Stimulated activated CD4-positive, alpha-beta T cell treated with anti-CD3 and anti-CD28 coated beads, Interleukin-12 subunit alpha, Interleukin-12 subunit beta, amount 100 ng/mL, for 4 hours (primary cell): ENCODE data around the gene CMTM4.

Source experiments
- DNase-seq: peaks from one replicate; pipeline ENCODE4 v3.0.0-alpha.2; 2020

CMTM4 gene

GRCh38 chr16:66696669-66697630 lies at the start of gene CMTM4:
Gene CMTM4, minus strand, starts transcription at chr16:66696743. Its CDS starts 218 bp downstream, at chr16:66696525.
- DNase-seq = peak; percentile 76

GRCh38 chr16:66746048-66746447 lies 49.5 kb upstream of the CMTM4 start:
- no peak for DNase-seq

- no peak for DNase-seq
Observed at GRCh38 chr16:66741950-66742808, 45.6 kb upstream of the CMTM4 start.

GRCh38 chr16:66741169-66741900 lies 44.8 kb upstream of the CMTM4 start:
- no peak for DNase-seq

GRCh38 chr16:66740533-66740932 lies 44.0 kb upstream of the CMTM4 start:
- DNase-seq = no peak

GRCh38 chr16:66740010-66740409 lies 43.5 kb upstream of the CMTM4 start:
- peak; percentile 9 for DNase-seq

GRCh38 chr16:66735891-66736290 lies 39.3 kb upstream of the CMTM4 start:
- DNase-seq = no peak

GRCh38 chr16:66731101-66731500 lies 34.6 kb upstream of the CMTM4 start:
- DNase-seq = no peak

GRCh38 chr16:66728804-66729203 lies 32.3 kb upstream of the CMTM4 start:
- no peak for DNase-seq

- no peak for DNase-seq
Observed at GRCh38 chr16:66728117-66728787, 31.7 kb upstream of the CMTM4 start.

- DNase-seq = no peak
Observed at GRCh38 chr16:66720766-66721165, 24.2 kb upstream of the CMTM4 start.

GRCh38 chr16:66719246-66719645 lies 22.7 kb upstream of the CMTM4 start:
- DNase-seq = no peak

- no peak for DNase-seq
Observed at GRCh38 chr16:66717776-66718175, 21.2 kb upstream of the CMTM4 start.

GRCh38 chr16:66717112-66717675 lies 20.7 kb upstream of the CMTM4 start:
- no peak for DNase-seq

GRCh38 chr16:66714654-66715307 lies 18.2 kb upstream of the CMTM4 start:
- DNase-seq = no peak

- DNase-seq = no peak
Observed at GRCh38 chr16:66714062-66714461, 17.5 kb upstream of the CMTM4 start.

GRCh38 chr16:66713076-66713475 lies 16.5 kb upstream of the CMTM4 start:
- DNase-seq = no peak

- no peak for DNase-seq
Observed at GRCh38 chr16:66712512-66712911, 16.0 kb upstream of the CMTM4 start.

- DNase-seq = no peak
Observed at GRCh38 chr16:66711581-66711980, 15.0 kb upstream of the CMTM4 start.

GRCh38 chr16:66706506-66706880 lies 9.9 kb upstream of the CMTM4 start:
- DNase-seq = no peak

GRCh38 chr16:66705790-66706505 lies 9.4 kb upstream of the CMTM4 start:
- DNase-seq = no peak
